ENCODE data around the gene FICD.

FICD gene

GRCh38 chr12:108526482-108527165, 11.5 kb downstream of the FICD start:
- Histone ChIP-seq H3K27ac (ENCODE audit: low read depth, low read length) (no peak overlapping the region), H3K36me3 (ENCODE audit: control insufficient read depth, low read length) (peaks cover 98% of the 10 kb centered on the region)

GRCh38 chr12:108527166-108527496, 12.1 kb downstream of the FICD start:
- Histone ChIP-seq H3K4me2 (ENCODE audit: low read length) (no peak overlapping the region), H4K20me1 (ENCODE audit: control insufficient read depth, insufficient read depth, low read depth, low read length) (no peaks in the 10 kb centered on the region), H3K4me1 (ENCODE audit: control insufficient read depth, low read length) (no peaks in the 10 kb centered on the region), H3K27ac (ENCODE audit: low read depth, low read length) (no peak overlapping the region), H3K9me2 (replicated peaks; ENCODE audit: control insufficient read depth, low read length) (no peaks in the 10 kb centered on the region), H3K79me2 (ENCODE audit: control insufficient read depth, low read length) (0 out of 2 replicates have a peak, but pooled peaks cover 2% of the 10 kb centered on the region), H3K4me3 (ENCODE audit: low read length) (no peak overlapping the region), H3F3A (ENCODE audit: control insufficient read depth, insufficient read depth) (no peaks in the 10 kb centered on the region), H3K9me3 (ENCODE audit: control insufficient read depth, insufficient read depth, low read length) (no peaks in the 10 kb centered on the region), H3K36me3 (ENCODE audit: control insufficient read depth, low read length) (peaks cover 98% of the 10 kb centered on the region), H3K27me3 (ENCODE audit: control insufficient read depth, low read length) (no peaks in the 10 kb centered on the region)
- TF ChIP-seq EZH2phosphoT487 (IDR thresholded peaks at IDR 0.05; ENCODE audit: borderline replicate concordance, low read length) (no peak), CTCF (IDR thresholded peaks at IDR 0.05; ENCODE audit: low read depth, low read length, poor library complexity, severe bottlenecking) (no peak)

More at GRCh38 chr12:108526482-108527165, 11.5 kb downstream of the FICD start:
- no peaks in the 10 kb centered on the region for H3K4me1 ChIP-seq (ENCODE audit: control insufficient read depth, low read length)
- TF ChIP-seq EZH2phosphoT487 (IDR thresholded peaks at IDR 0.05; ENCODE audit: borderline replicate concordance, low read length): no peak
- no peak for TF ChIP-seq CTCF (IDR thresholded peaks at IDR 0.05; ENCODE audit: low read depth, low read length, poor library complexity, severe bottlenecking)
- no peak overlapping the region for H3K4me3 ChIP-seq (ENCODE audit: low read length)
- no peaks in the 10 kb centered on the region for H3K27me3 ChIP-seq (ENCODE audit: control insufficient read depth, low read length)
- H3K9me3 ChIP-seq (ENCODE audit: control insufficient read depth, insufficient read depth, low read length): no peaks in the 10 kb centered on the region
- no peaks in the 10 kb centered on the region for H4K20me1 ChIP-seq (ENCODE audit: control insufficient read depth, insufficient read depth, low read depth, low read length)
- no peaks in the 10 kb centered on the region for H3F3A ChIP-seq (ENCODE audit: control insufficient read depth, insufficient read depth)
- H3K9me2 ChIP-seq (replicated peaks; ENCODE audit: control insufficient read depth, low read length): no peaks in the 10 kb centered on the region
- H3K4me2 ChIP-seq (ENCODE audit: low read length): no peak overlapping the region
- 0 out of 2 replicates have a peak, but pooled peaks cover 2% of the 10 kb centered on the region for H3K79me2 ChIP-seq (ENCODE audit: control insufficient read depth, low read length)

DNA sequence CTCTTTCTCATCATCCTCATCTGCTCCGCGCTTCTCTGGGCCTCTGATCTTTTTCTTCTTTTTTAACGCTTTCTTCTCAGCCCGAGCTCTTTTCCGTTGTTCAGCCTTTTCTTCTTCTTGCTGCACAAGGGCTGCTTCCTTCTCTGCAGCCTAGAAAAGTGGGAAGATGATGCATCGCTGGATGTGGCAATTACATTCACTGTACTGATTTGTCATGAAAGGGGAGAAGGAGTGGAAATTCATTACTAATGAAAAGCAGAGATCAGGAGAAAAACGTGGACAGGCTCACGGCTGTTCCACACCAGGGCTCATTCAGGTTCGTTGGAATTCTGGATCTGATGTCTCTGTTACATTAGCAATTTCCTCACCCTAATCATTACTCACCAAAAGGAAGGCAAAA, 15.1 kb downstream of the FICD start:
- H3K4me3 ChIP-seq (ENCODE audit: low read length): no peak overlapping the region

More for the DNA sequence above, 15.1 kb downstream of the FICD start:
- no peaks in the 10 kb centered on the region for H3K4me1 ChIP-seq (ENCODE audit: control insufficient read depth, low read length)
- peaks cover 95% of the 10 kb centered on the region for H3K36me3 ChIP-seq (ENCODE audit: control insufficient read depth, low read length)
- H3K79me2 ChIP-seq (ENCODE audit: control insufficient read depth, low read length): peaks cover 6% of the 10 kb centered on the region; the same call in 1 of the 2 replicates
- peaks cover 4% of the 10 kb centered on the region; the same call in 1 of the 2 replicates for H3F3A ChIP-seq (ENCODE audit: control insufficient read depth, insufficient read depth)
- no peak overlapping the region for H3K27ac ChIP-seq (ENCODE audit: low read depth, low read length)
- H4K20me1 ChIP-seq (ENCODE audit: control insufficient read depth, insufficient read depth, low read depth, low read length): no peaks in the 10 kb centered on the region
- H3K27me3 ChIP-seq (ENCODE audit: control insufficient read depth, low read length): no peaks in the 10 kb centered on the region
- H3K4me2 ChIP-seq (ENCODE audit: low read length): no peak overlapping the region
- no peaks in the 10 kb centered on the region for H3K9me2 ChIP-seq (replicated peaks; ENCODE audit: control insufficient read depth, low read length)
- H3K9me3 ChIP-seq (ENCODE audit: control insufficient read depth, insufficient read depth, low read length): no peaks in the 10 kb centered on the region
- TF ChIP-seq CTCF (IDR thresholded peaks at IDR 0.05; ENCODE audit: low read depth, low read length, poor library complexity, severe bottlenecking): no peak
- TF ChIP-seq EZH2phosphoT487 (IDR thresholded peaks at IDR 0.05; ENCODE audit: borderline replicate concordance, low read length): no peak

Data from DOHH2 (cell line).